Heart left ventricle (tissue), 16 donors: ENCODE measurements around the gene MAT2A. TPM values are rescaled to one million over a fixed set of nuclear protein-coding genes. Genes with fewer than 3 reads are reported as not detected.

Experiments
- ATAC-seq, 4 donors: fragments of 200-7000 bp; cut with Tn5 transposase; one replicate each; pipeline ENCODE4 v1.9.1; 2020 to 2022; ENCODE audit warnings: moderate library complexity in 4 of 4, mild to moderate bottlenecking in 3 of 4, moderate number of reproducible peaks in 1 of 4
- DNase-seq, 5 donors: peaks; one replicate each; pipeline ENCODE4 v3.0.0-alpha.2; 2020
- H3K27ac ChIP-seq, 12 donors: fragments of 200-600 bp; sonication (generic) in 4 of 12; one replicate each; pipeline versions ENCODE4 v1.5.0 to v1.8.0; 2016 to 2022; ENCODE audit warnings: mild to moderate bottlenecking in 2 of 12
- H3K27me3 ChIP-seq, 9 donors: fragments of 200-600 bp; sonication (generic) in 2 of 9; one replicate each; pipeline versions ENCODE4 v1.5.1 to v1.8.0; 2016 to 2022; ENCODE audit warnings: mild to moderate bottlenecking in 3 of 9
- H3K36me3 ChIP-seq, 9 donors: fragments of 200-600 bp; sonication (generic) in 2 of 9; one replicate each; pipeline versions ENCODE4 v1.5.0 to v1.8.0; 2018 to 2022; ENCODE audit warnings: mild to moderate bottlenecking in 2 of 9
- H3K4me1 ChIP-seq, 12 donors: fragments of 200-600 bp; sonication (generic) in 4 of 12; one replicate each; pipeline versions ENCODE4 v1.5.0 to v1.8.0; 2016 to 2022; ENCODE audit warnings: mild to moderate bottlenecking in 3 of 12
- H3K4me3 ChIP-seq, 12 donors: fragments of 200-600 bp; sonication (generic) in 4 of 12; one replicate each; pipeline versions ENCODE4 v1.5.0 to v1.8.0; 2017 to 2022; ENCODE audit warnings: mild to moderate bottlenecking in 9 of 12, moderate library complexity in 4 of 12
- H3K9me3 ChIP-seq, 12 donors: fragments of 200-600 bp; sonication (generic) in 4 of 12; one replicate each; pipeline versions ENCODE4 v1.5.0 to v1.8.0; 2016 to 2022; ENCODE audit warnings: mild to moderate bottlenecking in 1 of 12
- POLR2A ChIP-seq, 2 donors: fragments of 450-650 bp; IDR thresholded peaks; one replicate each; pipeline ENCODE4 v1.6.1; 2017; ENCODE audit warnings: antibody characterized with exemption in 2 of 2, mild to moderate bottlenecking in 2 of 2, moderate library complexity in 2 of 2
- WGBS, 4 donors: extraction: QIAGEN DNeasy Blood & Tissue Kit in 2 of 4; methylation state at CpG; one replicate each; pipeline versions ENCODE4 v1.1.5 to v1.1.7; 2013 to 2018; 5-methylcytosine and 5-hydroxymethylcytosine counted together
- intact Hi-C, 10 donors: fragments of 100-400 bp; cut with DNase I; formaldehyde crosslinking; loops; one replicate each; pipeline versions ENCODE4 v1.11.1 to v1.14.2; 2022
- polyA plus RNA-seq, 2 donors: library from polyadenylated mRNA; stranded (reverse); fragments of 200-250 nt; gene quantifications; one replicate each; pipeline ENCODE4 v1.2.3, GENCODE V29; 2013
- total RNA-seq, 9 donors: library from RNA; depleted of rRNA in 2 of 9; stranded (reverse); fragments of >200 nt in 2 of 9; fragmentation: NEBNext Ultra II Directional in 3 of 9; extraction: Animal tissue kit (Norgen Biotek cat#: 25700) in 3 of 9; gene quantifications; one replicate each; pipeline versions ENCODE4 v1.1.0 to v1.2.4, GENCODE V29; 2016 to 2023
- TF ChIP-seq, protein P1 (sequence below), 12 donors: fragments of 200-600 bp; sonication (generic) in 4 of 12; IDR thresholded peaks; one replicate each; pipeline versions ENCODE4 v1.5.0 to v1.8.0; 2018 to 2022; ENCODE audit warnings: antibody characterized with exemption in 12 of 12, mild to moderate bottlenecking in 5 of 12
- donor health status: ischemic (EF 13 %, LVEDD 7.1; RV severe dilation, severe dysfunction).
- donor health status: healthy with polysubstance abuse.
- donor health status: DM: no; HTN: yes; CAD: no.
- donor health status: DM: no; HTN: no; CAD: no.
- donor health status: ischemic (EF 25% LVEDD 6.9; RV normal size, moderate dysfunction).
- donor health status: ischemic (EF 25% LVEDD 5.7; RV mildly dilated, moderate dysfunction).
- donor health status: healthy.
- donor health status: DM: yes; HTN: yes; CAD: no.
- donor health status: ischemic (EF 35%, LVEDD 5.7; RV mildly dilated, moderate dysfunction).
- donor health status: nonischemic (EF 11% LVEDD 7.7; RV severe dilation, severe dysfunction).
- donor health status: DM: yes; HTN: yes; CAD: no.
- donor health status: PGD.
- donor health status: ischemic (EF 29% LVEDD 5.4; RV normal size, mild dysfunction).
- donor health status: nonischemic (EF 23%, LVEDD 6.1; RV moderate dilation, normal function).

The MAT2A gene
- total and polyA plus RNA-seq, 11 donors = 66.0 to 218 (median 128) TPM

DNA sequence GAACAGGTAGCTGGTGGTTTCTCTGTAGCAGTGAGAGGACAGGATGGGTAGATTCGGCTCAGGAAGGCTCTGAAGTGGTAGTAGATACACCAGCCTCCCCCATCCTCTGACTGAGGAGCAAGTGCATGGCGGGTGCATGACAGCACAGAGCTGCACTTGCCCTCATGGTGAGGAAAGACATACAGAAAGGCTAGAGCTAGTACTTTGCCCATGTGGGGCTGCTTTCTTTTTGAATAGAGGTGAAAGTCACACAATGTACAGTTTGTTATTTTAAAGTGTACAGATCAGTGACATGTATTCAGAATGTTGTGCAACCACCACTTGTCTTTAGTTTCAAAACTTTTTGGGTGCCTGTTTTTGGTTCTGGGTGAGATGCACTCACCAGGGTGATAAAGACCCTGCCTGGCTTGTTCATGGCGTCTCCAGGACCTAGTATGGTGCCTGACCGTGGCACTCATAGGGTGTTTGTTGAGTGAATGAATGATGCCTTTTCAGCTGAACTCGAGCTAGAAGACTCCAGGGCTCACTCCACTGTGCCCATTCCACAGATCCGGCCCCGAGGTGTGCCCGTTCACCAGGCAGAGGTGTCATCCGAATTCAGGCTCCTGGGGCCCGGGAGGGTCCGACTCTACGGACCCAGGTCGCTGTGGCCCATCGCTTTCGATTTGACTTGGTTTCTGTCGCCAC, 44.8 kb downstream of the MAT2A start:
- intact Hi-C loops = no loop called here
- TF ChIP-seq POLR2A (IDR thresholded peaks at IDR 0.05) = no peak
- TF ChIP-seq, protein P1, sequence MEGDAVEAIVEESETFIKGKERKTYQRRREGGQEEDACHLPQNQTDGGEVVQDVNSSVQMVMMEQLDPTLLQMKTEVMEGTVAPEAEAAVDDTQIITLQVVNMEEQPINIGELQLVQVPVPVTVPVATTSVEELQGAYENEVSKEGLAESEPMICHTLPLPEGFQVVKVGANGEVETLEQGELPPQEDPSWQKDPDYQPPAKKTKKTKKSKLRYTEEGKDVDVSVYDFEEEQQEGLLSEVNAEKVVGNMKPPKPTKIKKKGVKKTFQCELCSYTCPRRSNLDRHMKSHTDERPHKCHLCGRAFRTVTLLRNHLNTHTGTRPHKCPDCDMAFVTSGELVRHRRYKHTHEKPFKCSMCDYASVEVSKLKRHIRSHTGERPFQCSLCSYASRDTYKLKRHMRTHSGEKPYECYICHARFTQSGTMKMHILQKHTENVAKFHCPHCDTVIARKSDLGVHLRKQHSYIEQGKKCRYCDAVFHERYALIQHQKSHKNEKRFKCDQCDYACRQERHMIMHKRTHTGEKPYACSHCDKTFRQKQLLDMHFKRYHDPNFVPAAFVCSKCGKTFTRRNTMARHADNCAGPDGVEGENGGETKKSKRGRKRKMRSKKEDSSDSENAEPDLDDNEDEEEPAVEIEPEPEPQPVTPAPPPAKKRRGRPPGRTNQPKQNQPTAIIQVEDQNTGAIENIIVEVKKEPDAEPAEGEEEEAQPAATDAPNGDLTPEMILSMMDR (IDR thresholded peaks at IDR 0.05) = no peak
- Histone ChIP-seq H3K4me3 (peak overlapping the region; percentile 50 to 90 (median 74)), H3K27me3 (no peaks in the 10 kb centered on the region), H3K27ac (peak overlapping the region; percentile 87 to 97 (median 94)), H3K9me3 (no peaks in the 10 kb centered on the region), H3K4me1 (peaks cover 7 to 89% (median 55%) of the 10 kb centered on the region in 12 donors), H3K36me3 (peaks cover 0 to 11% (median 0%) of the 10 kb centered on the region in 9 donors)
- no peak for ATAC-seq
- 26 to 33% (median 29%) methylated on average over 13 to 16 of the region's 16 CpGs for WGBS, 4 donors
- no peak for DNase-seq

DNA sequence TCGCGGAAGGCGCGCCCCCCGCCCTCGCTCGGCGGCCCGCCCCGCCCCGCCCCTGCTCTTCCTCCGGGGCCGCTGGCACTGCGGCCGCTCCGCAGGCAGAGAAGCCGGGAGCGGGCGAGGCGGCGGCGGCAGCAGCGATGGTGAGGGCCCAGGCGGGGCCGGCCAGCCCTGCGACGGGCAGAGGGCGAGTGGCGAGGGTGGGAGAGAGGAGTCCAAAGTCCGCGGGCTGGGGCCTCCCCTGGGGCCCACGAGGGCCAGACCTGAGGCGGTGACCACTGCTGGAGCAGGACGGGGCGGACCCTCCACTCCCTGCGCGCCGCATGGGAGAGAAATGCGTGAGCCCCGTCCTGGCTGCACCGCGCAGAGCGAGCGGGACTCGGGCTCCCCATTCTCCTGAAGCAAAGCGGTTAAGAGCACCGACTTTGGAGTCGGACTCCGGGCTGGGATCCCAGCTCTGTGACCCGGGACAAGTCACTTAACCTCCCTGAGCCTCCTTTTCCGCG, 45.4 kb downstream of the MAT2A start, which contains the start of gene VAMP5:
VAMP5 (plus strand) TSS at position 78 of the 503 bp plus-strand sequence; CDS start at position 138, 60 bp downstream.
- Histone ChIP-seq H3K27ac (peak within 1 kb of the TSS; percentile 87 to 97 (median 94)), H3K9me3 (no peaks in the 10 kb centered on the region), H3K27me3 (no peaks in the 10 kb centered on the region), H3K4me3 (peak within 1 kb of the TSS; percentile 50 to 90 (median 74)), H3K36me3 (peaks cover 0 to 11% (median 0%) of the 10 kb centered on the region in 9 donors), H3K4me1 (peaks cover 7 to 90% (median 58%) of the 10 kb centered on the region in 12 donors)
- ATAC-seq (peak; percentile 30 to 65 (median 54)), DNase-seq (peak; percentile 44 to 76 (median 63))
- TF ChIP-seq, protein P1 (IDR thresholded peaks at IDR 0.05) = no peak
- TF ChIP-seq POLR2A (IDR thresholded peaks at IDR 0.05) = peak in 1 of 2 donors; percentile 75
- intact Hi-C loops = no loop called here
- 5 to 7% (median 7%) methylated on average over 37 to 52 of the region's 52 CpGs for WGBS, 4 donors

DNA sequence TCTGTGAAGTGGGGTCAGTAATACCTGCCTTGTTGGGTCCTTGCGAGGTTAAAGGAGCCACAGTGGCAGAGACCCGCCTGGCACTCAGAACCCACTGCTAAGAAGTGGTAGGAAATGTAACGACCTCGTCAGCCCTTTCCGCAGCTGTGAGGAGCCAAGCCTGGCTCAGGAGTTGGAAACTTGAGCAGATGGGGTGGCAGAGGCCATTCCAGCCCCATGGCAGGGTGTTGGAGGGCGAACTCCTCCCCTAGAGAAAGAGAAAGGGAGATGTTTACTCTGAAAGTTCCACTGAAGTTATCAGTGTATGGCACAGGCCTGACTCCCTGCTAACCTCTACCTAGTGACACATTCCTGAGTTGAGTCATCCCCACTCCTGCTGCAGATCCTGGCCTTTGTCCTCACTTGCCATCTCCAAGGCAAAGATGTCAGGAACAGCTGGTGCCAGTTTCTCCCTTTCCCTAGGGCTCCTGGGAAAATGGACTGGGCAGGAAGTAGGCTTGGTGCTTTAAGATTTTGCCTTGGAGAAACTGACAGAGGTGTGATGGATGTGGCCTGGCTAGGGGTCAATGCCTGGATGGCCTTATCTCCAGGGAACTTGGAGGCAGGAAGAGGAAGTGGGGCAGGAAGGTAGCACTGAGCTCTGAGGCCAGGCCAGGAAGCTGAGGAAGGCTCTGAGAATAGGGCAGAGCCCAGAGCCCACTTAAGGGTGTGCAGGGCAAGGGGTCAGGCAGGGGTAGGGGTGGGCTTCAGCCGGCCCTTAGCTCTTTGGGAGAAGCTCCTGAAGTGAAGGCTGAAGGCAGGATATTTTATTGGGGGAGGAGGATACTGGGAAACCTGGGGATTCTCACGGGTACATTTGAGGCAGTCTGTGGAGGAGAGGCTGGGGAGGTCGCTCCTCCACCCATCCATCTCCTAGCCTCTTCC, 46.2 kb downstream of the MAT2A start:
- Histone ChIP-seq H3K4me1 (peaks cover 10 to 90% (median 60%) of the 10 kb centered on the region in 12 donors), H3K27ac (peak overlapping the region; percentile 87 to 97 (median 94)), H3K4me3 (peak overlapping the region; percentile 50 to 90 (median 74)), H3K9me3 (no peaks in the 10 kb centered on the region), H3K27me3 (no peaks in the 10 kb centered on the region), H3K36me3 (peaks cover 0 to 11% (median 0%) of the 10 kb centered on the region in 9 donors)
- ATAC-seq (peak; percentile 28 to 74 (median 70)), DNase-seq (peak in 4 of 5 donors; percentile 45 to 65 (median 54))
- TF ChIP-seq, protein P1 (IDR thresholded peaks at IDR 0.05) = no peak
- intact Hi-C loops = no loop called here
- 30 to 45% (median 38%) methylated on average over 9 of the region's 9 CpGs for WGBS, 4 donors
